Measurements from ENCODE around the gene ZNF544.

Gene ZNF544

DNA sequence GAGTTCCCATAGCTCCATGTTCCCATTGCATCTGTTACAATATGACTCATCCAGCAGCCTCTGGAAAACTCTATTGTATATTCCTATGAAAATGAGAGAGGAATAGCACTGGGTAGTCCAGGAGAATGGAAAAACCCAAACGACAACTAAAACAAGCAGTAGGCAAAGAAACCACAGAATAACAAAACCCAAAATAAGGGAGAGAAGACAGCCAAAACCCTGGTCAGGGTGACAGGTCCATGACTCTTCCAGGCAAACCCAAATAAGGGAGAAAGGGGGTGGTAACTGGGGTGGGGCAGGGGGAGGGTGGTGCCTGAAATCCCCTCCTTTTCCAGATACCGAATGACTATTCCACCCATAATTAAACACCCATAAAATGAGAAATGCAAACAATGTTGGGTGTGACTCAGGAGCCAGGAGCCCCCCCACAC is 46.1 kb downstream of the ZNF544 start:
- DNase-seq (ENCODE audit: low read depth) = no peak
- TF ChIP-seq, protein P1, sequence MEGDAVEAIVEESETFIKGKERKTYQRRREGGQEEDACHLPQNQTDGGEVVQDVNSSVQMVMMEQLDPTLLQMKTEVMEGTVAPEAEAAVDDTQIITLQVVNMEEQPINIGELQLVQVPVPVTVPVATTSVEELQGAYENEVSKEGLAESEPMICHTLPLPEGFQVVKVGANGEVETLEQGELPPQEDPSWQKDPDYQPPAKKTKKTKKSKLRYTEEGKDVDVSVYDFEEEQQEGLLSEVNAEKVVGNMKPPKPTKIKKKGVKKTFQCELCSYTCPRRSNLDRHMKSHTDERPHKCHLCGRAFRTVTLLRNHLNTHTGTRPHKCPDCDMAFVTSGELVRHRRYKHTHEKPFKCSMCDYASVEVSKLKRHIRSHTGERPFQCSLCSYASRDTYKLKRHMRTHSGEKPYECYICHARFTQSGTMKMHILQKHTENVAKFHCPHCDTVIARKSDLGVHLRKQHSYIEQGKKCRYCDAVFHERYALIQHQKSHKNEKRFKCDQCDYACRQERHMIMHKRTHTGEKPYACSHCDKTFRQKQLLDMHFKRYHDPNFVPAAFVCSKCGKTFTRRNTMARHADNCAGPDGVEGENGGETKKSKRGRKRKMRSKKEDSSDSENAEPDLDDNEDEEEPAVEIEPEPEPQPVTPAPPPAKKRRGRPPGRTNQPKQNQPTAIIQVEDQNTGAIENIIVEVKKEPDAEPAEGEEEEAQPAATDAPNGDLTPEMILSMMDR (conservative IDR thresholded peaks at IDR 0.05; ENCODE audit: low read length) = no peak
- H3K4me3 ChIP-seq (ENCODE audit: low read length) = no peak overlapping the region

DNA sequence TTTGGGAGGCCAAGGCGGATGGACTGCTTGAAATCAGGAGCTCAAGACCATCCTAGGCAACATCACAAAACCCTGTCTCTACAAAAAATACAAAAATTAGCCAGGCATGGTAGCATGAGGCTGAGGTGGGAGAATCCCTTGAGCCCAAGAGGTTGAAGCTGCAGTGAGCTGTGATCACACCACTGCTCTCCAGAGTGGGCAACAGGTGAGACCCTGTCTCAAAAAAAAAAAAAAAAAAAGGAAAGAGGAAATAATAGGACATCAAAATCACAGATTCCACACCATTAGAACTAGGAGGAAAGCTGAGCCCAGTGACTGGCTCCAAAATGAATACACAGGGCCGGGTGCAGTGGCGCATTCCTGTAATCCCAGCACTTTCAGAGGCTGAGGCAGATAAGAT is 46.9 kb downstream of the ZNF544 start:
- H3K4me3 ChIP-seq (ENCODE audit: low read length) = no peak overlapping the region
- no peak for DNase-seq (ENCODE audit: low read depth)
- TF ChIP-seq, protein P1 (conservative IDR thresholded peaks at IDR 0.05; ENCODE audit: low read length) = no peak

DNA sequence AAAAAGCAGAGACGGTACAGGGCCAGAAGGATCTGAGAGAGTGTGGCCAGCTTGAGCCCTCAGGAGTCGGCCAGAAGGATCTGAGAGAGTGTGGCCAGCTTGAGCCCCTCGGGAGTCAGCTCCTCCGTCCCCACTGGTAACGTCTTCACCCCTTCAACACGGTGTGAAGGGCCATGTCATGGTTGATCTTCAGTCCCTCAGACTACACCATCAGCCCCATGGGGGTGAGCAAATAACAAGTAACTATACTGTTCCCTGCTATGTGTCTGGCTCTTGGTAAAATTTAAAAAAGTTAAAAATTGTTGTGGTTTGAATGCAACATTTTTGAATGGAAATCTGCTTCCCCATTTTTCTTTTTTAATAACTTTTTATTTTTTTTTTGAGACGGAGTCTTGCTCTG is 48.5 kb downstream of the ZNF544 start:
- no peak overlapping the region for H3K4me3 ChIP-seq (ENCODE audit: low read length)
- TF ChIP-seq, protein P1 (conservative IDR thresholded peaks at IDR 0.05; ENCODE audit: low read length) = no peak
- DNase-seq (ENCODE audit: low read depth) = no peak

DNA sequence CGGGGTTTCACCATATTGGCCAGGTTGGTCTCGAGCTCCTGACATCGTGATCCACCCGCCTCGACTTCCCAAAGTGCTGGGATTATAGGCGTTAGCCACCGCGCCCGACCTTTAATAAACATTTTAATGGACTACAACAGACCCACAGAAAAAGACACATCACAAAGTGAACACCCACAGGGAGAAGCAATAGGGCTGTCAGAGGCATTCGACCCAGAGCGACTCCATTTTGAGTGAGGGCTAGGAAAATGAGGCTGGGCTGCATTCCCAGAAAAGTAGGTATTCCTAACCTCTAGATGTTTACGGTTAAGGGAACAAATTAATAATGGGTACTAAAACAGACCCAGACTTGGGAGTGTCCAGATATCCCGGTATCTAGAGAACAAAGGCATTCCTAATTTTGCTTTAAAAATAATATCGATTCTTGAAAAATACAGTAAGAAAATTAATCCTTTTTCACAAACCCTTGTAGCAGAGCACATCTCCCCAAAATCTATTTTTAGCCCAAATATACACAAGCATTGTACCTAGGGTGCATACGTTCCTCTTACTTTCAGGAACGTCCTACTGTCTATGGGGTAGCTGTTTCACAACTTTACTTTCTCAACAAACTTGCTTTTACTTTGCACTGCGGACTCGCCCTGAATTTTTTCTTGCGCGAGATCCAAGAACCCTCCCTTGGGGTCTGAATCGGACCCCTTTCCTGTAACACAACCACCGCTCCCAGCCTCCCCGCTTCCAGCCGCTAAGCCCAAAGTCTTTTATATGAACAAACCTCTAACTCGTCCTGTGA is 49.2 kb downstream of the ZNF544 start:
- TF ChIP-seq, protein P1 (conservative IDR thresholded peaks at IDR 0.05; ENCODE audit: low read length) = no peak
- peak overlapping the region; percentile 92 for H3K4me3 ChIP-seq (ENCODE audit: low read length)
- DNase-seq (ENCODE audit: low read depth) = no peak

DNA sequence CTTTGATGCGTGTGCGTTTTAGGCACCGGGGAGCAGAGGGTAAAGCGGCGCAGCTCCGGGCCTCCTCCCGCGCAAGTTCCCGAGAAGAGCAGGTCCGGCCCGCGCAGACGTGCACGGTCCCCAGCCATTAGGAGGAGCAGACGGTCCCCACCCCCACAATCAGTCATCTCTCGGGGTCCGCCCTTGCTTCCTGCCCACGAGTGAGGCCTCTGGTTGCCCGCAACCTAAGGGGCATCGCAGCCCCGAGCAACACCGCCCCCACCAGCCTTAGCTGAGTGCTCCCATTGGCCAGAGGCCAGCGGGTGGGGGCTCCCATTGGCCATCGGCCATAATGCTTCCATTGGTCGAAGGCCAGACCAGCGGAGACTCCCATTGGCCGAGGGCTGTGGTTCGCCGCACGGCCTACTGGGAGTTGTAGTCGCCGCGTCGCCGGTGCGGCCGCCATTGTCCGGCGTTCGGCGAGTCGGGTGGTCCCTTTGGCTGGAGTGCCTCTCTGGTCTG is 49.9 kb downstream of the ZNF544 start, which contains the start of gene ZNF8:
TSS of gene ZNF8 (plus strand) at position 415 of the 501 bp plus-strand sequence. CDS start 127 bp downstream, outside the sequence.
- H3K4me3 ChIP-seq (ENCODE audit: low read length) = peak within 1 kb of the TSS; percentile 92
- peak; percentile 96 for DNase-seq (ENCODE audit: low read depth)
- TF ChIP-seq, protein P1 (conservative IDR thresholded peaks at IDR 0.05; ENCODE audit: low read length) = 0 out of 2 replicates have a peak, but pooled peaks have one; percentile 8

DNA sequence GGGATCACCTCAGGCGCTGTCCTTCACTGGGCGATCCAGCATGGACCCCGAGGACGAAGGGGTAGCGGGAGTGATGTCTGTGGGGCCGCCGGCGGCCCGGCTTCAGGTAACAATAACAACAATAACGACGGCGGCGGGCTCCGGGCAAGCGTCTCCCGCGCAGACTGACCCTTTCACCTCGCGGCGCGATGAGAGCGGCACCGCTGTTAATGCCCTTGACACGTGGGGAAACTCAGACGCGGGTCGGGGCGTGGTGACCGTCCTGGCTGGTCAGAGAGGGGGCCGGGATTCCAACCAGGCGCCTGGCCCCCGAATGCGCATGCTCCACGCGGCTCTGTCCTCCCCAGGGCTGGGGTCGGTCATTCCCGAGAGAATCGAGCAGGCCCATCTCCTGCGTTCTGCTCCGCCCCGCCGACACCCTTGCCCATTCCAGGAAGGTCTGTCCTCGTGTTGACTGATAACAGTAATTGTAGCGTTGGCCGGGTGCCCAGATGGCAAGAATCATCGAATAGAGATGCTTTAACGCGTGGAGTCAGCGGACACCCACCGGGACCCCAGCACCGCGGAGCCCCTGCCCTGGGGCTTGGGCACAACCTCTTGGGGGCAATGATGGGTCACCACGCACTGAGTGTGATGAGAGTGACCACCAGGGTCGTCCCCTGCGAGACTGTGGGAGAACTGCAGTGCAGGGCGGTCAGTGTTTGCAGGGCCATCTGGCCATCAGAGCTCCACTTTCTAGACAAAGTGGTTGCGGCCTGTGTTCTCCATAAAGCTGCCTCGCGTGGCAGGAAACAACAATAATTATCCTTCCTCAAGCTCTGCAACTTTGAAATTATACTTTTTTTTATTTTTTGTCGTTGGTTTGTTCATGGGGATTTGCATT is 50.6 kb downstream of the ZNF544 start:
- TF ChIP-seq, protein P1 (conservative IDR thresholded peaks at IDR 0.05; ENCODE audit: low read length) = no peak
- peak; percentile 42 for DNase-seq (ENCODE audit: low read depth)

More for the DNA sequence above, 50.6 kb downstream of the ZNF544 start:
- peak overlapping the region; percentile 92 for H3K4me3 ChIP-seq (ENCODE audit: low read length)
